Activated naive CD8-positive, alpha-beta T cell treated with anti-CD3 and anti-CD28 coated beads, Interleukin-2, amount 10 ng/mL, durations not matched to agents 7 days and 5 days (primary cell): ENCODE measurements around the gene NMT2. TPM values are rescaled to one million over a fixed set of nuclear protein-coding genes. Genes with fewer than 3 reads are reported as not detected.
A peak's percentile ranks its signal among the peaks of the same experiment; 100 is the strongest.

ENCODE experiments used
- ATAC-seq: fragments of 150-1000 bp; cut with Tn5 transposase; one replicate; pipeline ENCODE4 v1.10.0; 2021; ENCODE audit warnings: low read depth, moderate library complexity
- POLR2A ChIA-PET: fragments of 350-600 bp; sonication (Branson Sonifier 250); formaldehyde crosslinking; loops from one replicate; lab custom pipeline; 2021; ENCODE audit warnings: antibody characterized with exemption; lab: Charles Lee
- DNase-seq: peaks from one replicate; pipeline ENCODE4 v3.0.0; 2021
- H3K27ac Mint-ChIP-seq: one replicate; pipeline ENCODE4 v1.8.0; 2022; ENCODE audit warnings: mild to moderate bottlenecking, mixed read lengths
- H3K27me3 Mint-ChIP-seq: one replicate; pipeline ENCODE4 v1.8.0; 2022; ENCODE audit warnings: mild to moderate bottlenecking, moderate library complexity, mixed read lengths
- H3K36me3 Mint-ChIP-seq: one replicate; pipeline ENCODE4 v1.8.0; 2021; ENCODE audit warnings: mild to moderate bottlenecking, mixed read lengths
- H3K4me1 Mint-ChIP-seq: one replicate; pipeline ENCODE4 v1.8.0; 2021; ENCODE audit warnings: mixed read lengths
- H3K4me3 Mint-ChIP-seq: one replicate; pipeline ENCODE4 v1.8.0; 2022; ENCODE audit warnings: mild to moderate bottlenecking, moderate library complexity, mixed read lengths
- H3K9me3 Mint-ChIP-seq: one replicate; pipeline ENCODE4 v1.8.0; 2021; ENCODE audit warnings: mixed read lengths
- total RNA-seq, 2 experiments: library from RNA; stranded (reverse); gene quantifications; one replicate each; pipeline ENCODE4 v1.2.3, GENCODE V29; 2021

NMT2 gene
- total RNA-seq, 2 experiments from 2014 or later: 56.1 to 59.2 TPM

DNA sequence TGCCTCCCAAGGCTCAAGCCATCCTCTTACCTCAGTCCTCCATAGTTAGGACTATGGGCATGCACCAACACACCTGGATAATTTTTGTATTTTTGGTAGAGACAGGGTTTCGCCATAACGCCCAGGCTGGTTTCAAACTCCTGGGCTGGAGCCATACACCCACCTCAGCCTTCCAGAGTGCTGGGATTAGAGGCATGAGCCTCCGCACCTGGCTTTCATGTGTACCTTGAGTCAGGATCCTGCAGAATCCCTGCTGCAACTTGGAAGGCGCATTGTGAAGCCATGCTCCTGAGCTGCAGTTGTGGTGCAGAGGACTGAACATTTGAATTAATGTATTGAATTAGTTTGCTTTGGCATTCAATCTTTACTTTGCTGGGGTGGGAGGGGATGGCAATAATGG lies 29.4 kb upstream of the NMT2 start:
- Mint-ChIP-seq H3K4me1 (peaks cover 21% of the 10 kb centered on the region), H3K27me3 (no peaks in the 10 kb centered on the region), H3K4me3 (no peak overlapping the region), H3K9me3 (no peaks in the 10 kb centered on the region), H3K27ac (no peak overlapping the region), H3K36me3 (peaks cover 2% of the 10 kb centered on the region)
- POLR2A ChIA-PET: interaction anchor here (1.6 kb wide), 1 partner anchor 29 kb away, joined by 12 read pairs; the partner anchor contains the start of gene NMT2
- ATAC-seq (no peak), DNase-seq (no peak)

DNA sequence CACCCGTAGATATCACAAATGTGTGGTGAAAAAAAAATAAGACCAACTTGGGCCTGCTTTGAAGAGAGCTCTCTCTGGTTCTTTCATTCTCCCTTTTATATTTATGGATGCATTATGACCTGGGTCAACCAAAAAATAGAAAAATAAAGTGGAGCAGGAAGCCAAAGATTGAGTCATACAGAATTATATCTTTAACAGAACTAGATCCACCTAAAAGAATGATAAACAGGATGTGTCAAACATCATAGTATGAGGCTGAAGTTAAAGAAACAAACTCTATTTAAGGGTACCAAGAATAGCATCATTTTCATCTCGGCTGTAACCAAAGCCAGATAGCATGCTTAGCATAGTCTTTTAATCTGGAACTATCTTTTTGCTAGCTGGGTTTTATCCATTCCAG lies 28.8 kb upstream of the NMT2 start:
- ATAC-seq (no peak), DNase-seq (no peak)
- H3K4me3 Mint-ChIP-seq: peak overlapping the region; percentile 62
- H3K27ac Mint-ChIP-seq: peak overlapping the region; percentile 81
- peaks cover 16% of the 10 kb centered on the region for H3K4me1 Mint-ChIP-seq
- H3K36me3 Mint-ChIP-seq: peaks cover 2% of the 10 kb centered on the region
- H3K9me3 Mint-ChIP-seq: no peaks in the 10 kb centered on the region
- POLR2A ChIA-PET: interaction anchor here (0.6 to 1.6 kb wide), 5 partner anchors 16 to 237 kb away, joined by 3 to 12 read pairs (median 4); partner anchors contain the start of gene NMT2
- H3K27me3 Mint-ChIP-seq: no peaks in the 10 kb centered on the region

DNA sequence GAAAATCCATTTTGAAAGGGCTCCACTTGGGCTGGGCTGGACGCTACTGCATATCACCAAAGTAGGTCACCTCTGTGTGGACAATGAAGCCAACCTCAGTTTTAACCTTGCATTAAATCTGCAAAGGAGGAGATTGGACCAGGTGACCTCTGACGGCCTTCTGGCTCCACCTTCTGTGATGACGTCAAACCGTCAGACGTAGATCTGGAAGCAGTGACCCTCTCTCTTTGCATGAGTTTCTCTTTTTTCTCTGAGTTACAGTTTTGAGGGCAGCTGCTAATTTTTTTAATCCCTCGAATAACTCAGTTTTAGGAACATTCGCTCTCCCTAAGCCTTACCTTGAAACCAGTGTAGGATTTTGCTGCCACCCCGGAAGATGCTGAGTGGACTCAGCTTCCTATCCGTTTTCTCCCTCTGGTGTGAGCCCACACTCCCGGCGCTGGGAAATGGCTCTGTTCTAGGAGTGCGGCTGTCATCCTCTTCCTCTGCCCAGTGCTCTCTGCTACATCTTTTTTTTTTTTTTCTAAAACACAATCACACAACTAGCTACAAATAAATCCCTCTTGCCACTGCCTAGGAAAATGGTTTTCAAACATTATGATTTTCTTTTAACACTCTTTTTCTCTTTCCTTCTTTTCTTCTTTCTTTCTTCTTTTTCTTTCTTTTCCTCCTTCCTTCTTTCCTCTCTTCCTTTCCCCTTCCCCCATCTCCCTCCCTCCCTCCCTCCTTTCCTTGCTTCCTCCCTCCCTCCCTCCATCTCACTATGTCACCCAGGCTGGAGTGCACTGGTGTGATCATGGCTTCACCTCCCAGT lies 27.7 kb upstream of the NMT2 start:
- DNase-seq: no peak
- no peak for ATAC-seq
- Mint-ChIP-seq H3K4me3 (peak overlapping the region; percentile 35), H3K27ac (peak overlapping the region; percentile 23), H3K36me3 (peaks cover 2% of the 10 kb centered on the region), H3K4me1 (peaks cover 17% of the 10 kb centered on the region), H3K27me3 (no peaks in the 10 kb centered on the region), H3K9me3 (no peaks in the 10 kb centered on the region)
- POLR2A ChIA-PET: interaction anchor here (0.6 to 1.6 kb wide), 5 partner anchors 15 to 243 kb away, joined by 3 to 12 read pairs (median 4); partner anchors contain the start of gene NMT2

DNA sequence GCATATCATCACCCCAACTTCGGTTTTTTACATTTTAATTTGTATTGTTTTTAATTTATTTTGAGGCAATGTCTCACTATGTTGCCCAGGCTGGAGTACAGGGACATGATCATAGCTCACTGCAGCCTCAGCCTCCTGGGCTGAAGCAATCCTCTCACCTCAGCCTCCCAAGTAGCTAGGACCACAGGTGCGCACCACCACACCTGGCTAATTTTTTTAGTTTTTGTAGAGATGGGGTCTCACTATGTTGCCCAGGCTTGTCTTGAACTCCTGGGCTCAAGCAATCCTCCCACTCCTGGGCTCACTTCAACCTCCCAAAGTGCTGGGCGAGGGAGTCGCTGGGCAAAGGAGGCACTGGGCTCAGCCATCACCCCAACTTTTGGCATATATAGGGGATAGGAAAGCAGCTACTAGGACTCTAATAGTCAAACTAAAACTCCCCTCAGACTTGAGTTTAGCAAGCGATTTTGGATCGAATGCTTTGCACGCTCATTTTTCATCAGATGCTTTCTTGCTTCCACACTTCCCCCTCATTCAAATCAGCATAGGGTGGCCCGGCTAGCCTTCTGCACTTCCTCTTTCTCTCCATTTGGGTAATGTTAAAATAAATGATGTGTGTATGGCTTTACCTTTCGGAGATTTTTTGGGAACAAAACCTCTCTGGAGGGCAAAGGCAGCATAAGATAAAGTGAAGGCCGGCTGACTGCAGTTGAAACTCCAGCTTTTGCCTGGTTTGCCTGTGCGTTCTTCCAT lies 20.8 kb upstream of the NMT2 start:
- Mint-ChIP-seq H3K4me1 (peaks cover 25% of the 10 kb centered on the region), H3K27ac (peak overlapping the region; percentile 77), H3K9me3 (peaks cover 3% of the 10 kb centered on the region), H3K4me3 (no peak overlapping the region), H3K36me3 (peaks cover 12% of the 10 kb centered on the region), H3K27me3 (no peaks in the 10 kb centered on the region)
- no peak for DNase-seq
- ATAC-seq: no peak
- POLR2A ChIA-PET: interaction anchor here (1.7 to 2.4 kb wide), 2 partner anchors 19 to 20 kb away, joined by 3 to 18 read pairs; partner anchors contain the start of gene NMT2

DNA sequence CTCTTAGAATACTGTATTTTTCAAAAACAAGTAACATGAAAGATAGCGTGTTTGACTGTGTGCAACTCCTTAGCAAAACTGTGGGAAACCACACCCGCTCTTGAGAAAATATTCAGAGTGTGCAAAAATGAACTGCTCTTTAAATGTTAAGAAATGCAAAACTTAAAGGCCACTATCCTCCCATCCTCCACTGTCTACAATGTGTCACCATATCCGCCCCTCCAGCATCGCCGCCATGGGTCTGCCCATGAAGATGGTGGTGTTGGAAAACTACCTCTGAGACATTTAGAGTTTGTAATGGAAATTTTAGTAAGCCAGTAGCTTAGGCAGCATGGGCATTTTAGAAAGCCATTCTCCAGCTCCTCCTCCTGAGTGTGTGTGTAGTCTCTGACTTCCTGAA lies 20.1 kb upstream of the NMT2 start:
- Mint-ChIP-seq H3K36me3 (peaks cover 12% of the 10 kb centered on the region), H3K4me1 (peaks cover 25% of the 10 kb centered on the region), H3K4me3 (no peak overlapping the region), H3K27me3 (no peaks in the 10 kb centered on the region), H3K9me3 (peaks cover 3% of the 10 kb centered on the region), H3K27ac (peak overlapping the region; percentile 77)
- POLR2A ChIA-PET: interaction anchor here (1.7 to 2.4 kb wide), 2 partner anchors 20 kb away, joined by 3 to 18 read pairs; partner anchors contain the start of gene NMT2
- DNase-seq (no peak), ATAC-seq (peak; percentile 77)

DNA sequence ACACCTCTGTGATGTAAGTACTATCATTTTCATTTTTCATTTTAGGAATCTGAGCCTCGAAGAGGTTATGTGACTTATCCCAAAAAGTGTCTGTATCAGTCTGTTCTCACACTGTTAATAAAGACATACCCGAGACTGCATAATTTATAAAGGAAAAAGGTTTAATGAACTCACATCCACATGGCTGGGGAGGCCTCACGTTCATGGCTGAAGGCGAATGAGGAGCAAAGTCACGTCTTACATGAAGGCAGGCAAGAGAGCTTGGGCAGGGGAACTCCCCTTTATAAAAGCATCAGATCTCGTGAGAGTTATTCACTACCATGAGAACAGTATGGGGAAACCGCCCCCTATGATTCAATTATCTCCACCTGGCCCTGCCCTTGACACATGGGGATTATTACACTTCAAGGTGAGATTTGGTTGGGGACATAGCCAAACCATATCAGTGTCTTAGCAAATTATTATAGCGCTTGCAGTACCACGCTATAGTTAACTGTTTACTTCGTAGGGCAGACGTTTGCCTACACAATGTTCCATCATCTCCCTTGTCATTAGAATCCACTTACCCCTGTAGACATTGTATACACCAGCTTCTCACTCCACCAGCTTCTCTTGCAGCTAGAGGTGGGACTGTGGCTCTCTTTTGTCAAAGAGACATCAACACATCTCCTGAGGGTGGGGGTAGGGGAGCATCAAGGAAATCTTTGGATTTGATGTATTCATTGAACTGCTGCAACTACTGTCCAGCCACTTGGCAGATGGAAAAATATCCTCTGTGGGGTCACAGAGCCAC lies 15.4 kb upstream of the NMT2 start:
- no peak for ATAC-seq
- H3K36me3 Mint-ChIP-seq: peaks cover 12% of the 10 kb centered on the region

DNA sequence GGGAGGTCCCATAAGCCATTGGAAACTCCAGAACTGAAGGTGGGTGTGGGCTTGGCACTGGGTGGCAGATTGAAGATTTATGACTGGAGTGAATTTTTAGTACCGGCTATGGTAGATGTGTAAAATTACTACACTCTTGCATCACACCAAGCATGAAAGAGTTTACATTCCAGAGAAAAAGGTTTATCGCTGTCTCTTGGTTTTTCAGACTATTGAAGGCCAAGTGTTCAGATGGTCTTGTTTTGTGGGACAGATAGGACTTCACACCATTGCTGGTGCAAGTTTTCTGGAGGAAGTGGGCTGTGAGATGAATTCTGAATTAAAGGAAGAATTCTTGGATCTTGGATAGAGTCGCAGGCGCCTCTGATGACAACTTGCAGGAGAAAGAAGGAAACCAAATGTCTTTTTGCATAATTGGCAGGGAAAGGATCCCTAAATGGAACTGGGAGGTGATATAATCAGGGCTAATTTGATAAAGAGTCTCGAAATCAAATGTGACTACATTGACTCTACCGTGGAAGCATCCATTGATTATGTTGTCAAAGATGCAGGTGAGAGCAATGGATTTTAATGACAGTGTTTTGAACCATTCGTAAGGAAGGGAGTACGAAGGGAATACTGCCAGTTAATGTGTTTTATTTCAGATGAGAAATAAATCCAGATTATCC lies 14.2 kb upstream of the NMT2 start:
- ATAC-seq (no peak), DNase-seq (no peak)
- POLR2A ChIA-PET: no interaction called here
- Mint-ChIP-seq H3K27ac (no peak overlapping the region), H3K4me1 (peaks cover 15% of the 10 kb centered on the region), H3K27me3 (peaks cover 3% of the 10 kb centered on the region), H3K4me3 (no peak overlapping the region), H3K36me3 (peaks cover 12% of the 10 kb centered on the region), H3K9me3 (peaks cover 3% of the 10 kb centered on the region)

More for the DNA sequence above, 15.4 kb upstream of the NMT2 start:
- Mint-ChIP-seq H3K4me3 (no peak overlapping the region), H3K27ac (no peak overlapping the region), H3K4me1 (peaks cover 21% of the 10 kb centered on the region), H3K27me3 (peaks cover 3% of the 10 kb centered on the region), H3K9me3 (peaks cover 3% of the 10 kb centered on the region)
- POLR2A ChIA-PET: interaction anchor here (1.0 to 2.9 kb wide), 2 partner anchors 12 to 15 kb away, joined by 3 to 11 read pairs; partner anchors contain the start of gene NMT2
- DNase-seq: no peak

DNA sequence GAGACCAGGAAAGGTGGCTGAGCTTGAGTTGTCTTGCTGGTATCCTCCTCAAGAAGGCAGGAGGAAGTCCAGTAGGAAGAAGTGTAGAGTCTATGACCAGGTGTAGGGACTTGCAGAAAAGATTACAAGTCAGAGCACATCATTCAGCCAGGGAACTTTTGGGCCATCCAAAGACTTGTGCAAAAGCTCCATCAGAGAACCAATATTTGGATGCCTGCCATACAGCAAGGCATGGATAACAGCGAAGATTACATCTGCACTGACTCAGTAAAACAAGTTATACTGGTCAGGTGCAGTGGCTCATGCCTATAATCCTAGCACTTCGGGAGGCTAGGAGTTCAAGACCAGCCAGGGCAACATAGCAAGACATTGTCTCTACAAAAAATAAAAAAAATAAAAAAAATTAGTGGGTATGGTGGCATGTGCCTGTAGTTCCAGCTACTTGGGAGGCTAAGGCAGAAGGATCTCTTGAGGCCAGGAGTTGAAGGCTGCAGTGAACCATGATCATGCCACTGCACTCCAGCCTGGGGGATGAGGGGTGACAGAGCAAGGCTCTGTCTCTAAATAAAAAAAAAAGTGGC lies 13.2 kb upstream of the NMT2 start:
- POLR2A ChIA-PET: no interaction called here

DNA sequence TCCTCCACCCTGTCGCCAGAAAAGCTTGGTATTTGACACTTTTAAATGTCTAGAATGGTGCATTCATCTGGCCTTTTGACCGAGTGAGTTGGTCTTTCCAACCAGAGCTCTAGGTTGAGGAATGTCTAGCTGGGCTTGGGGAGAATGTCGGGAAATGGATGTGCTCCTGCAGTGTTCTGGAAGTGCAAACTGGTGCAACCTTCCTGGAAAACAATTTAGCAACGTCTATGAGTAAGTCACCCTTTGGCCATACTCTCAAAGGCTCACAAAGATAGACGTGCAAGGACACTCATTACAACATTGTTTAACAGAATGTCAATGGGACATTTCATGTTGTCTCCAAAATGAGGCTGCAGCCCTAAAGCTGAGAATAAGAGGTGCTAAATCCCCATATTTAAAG lies 12.2 kb upstream of the NMT2 start:
- H3K4me1 Mint-ChIP-seq: peaks cover 7% of the 10 kb centered on the region

More for the DNA sequence above, 13.2 kb upstream of the NMT2 start:
- Mint-ChIP-seq H3K27me3 (peaks cover 3% of the 10 kb centered on the region), H3K36me3 (peaks cover 9% of the 10 kb centered on the region), H3K9me3 (peaks cover 3% of the 10 kb centered on the region), H3K27ac (no peak overlapping the region), H3K4me1 (peaks cover 15% of the 10 kb centered on the region), H3K4me3 (no peak overlapping the region)
- no peak for DNase-seq
- no peak for ATAC-seq

DNA sequence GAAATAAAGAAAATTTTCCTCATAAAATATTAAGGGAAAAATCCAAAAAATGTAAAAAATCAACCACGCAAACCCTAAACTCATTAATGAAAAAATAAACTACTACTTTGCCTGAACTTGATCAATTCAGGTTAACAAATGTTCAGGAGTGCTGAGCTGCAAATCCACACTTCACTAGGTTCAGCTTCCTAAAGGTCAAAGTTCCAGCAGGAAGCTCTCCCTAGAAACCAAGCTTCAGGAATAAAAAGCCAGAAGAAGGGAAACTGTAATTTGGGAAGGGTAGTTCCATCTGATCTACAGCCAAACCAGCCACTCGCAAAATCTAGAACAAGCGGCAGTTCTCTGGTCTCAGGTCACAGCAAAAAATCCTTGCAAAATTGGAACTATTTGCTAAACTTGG lies 7.8 kb upstream of the NMT2 start:
- Mint-ChIP-seq H3K4me1 (peaks cover 11% of the 10 kb centered on the region), H3K27ac (no peak overlapping the region), H3K36me3 (peaks cover 3% of the 10 kb centered on the region), H3K9me3 (no peaks in the 10 kb centered on the region), H3K27me3 (peaks cover 3% of the 10 kb centered on the region), H3K4me3 (no peak overlapping the region)
- DNase-seq (no peak), ATAC-seq (no peak)
- POLR2A ChIA-PET: no interaction called here

More for the DNA sequence above, 12.2 kb upstream of the NMT2 start:
- POLR2A ChIA-PET: interaction anchor here (0.7 to 0.8 kb wide), 2 partner anchors 16 to 631 kb away, joined by 3 read pairs; no protein-coding TSS in a partner anchor
- H3K27ac Mint-ChIP-seq: no peak overlapping the region
- no peak overlapping the region for H3K4me3 Mint-ChIP-seq
- no peak for DNase-seq
- H3K9me3 Mint-ChIP-seq: no peaks in the 10 kb centered on the region
- H3K36me3 Mint-ChIP-seq: peaks cover 5% of the 10 kb centered on the region
- no peak for ATAC-seq
- peaks cover 3% of the 10 kb centered on the region for H3K27me3 Mint-ChIP-seq

DNA sequence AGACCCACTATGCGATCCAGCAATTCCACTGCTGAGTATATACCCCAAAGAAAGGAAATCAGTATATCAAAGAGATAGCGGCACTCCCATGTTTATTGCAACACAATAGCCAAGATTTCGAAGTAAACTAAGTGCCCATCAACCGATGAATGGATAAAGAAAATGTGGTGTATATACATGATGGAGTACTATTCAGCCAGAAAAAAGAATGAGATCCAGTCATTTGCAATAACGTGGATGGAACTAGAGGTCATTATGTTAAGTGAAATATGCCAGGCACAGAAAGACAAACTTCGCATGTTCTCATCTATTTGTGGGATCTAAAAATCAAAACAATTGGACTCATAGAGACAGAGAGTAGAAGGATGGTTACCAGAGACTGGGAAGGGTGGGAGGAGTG lies 7.1 kb upstream of the NMT2 start:
- Mint-ChIP-seq H3K4me1 (peaks cover 16% of the 10 kb centered on the region), H3K36me3 (peaks cover 6% of the 10 kb centered on the region), H3K9me3 (no peaks in the 10 kb centered on the region), H3K4me3 (no peak overlapping the region), H3K27me3 (peaks cover under 1% of the 10 kb centered on the region), H3K27ac (peak overlapping the region; percentile 49)
- POLR2A ChIA-PET: no interaction called here
- no peak for DNase-seq
- ATAC-seq: no peak

DNA sequence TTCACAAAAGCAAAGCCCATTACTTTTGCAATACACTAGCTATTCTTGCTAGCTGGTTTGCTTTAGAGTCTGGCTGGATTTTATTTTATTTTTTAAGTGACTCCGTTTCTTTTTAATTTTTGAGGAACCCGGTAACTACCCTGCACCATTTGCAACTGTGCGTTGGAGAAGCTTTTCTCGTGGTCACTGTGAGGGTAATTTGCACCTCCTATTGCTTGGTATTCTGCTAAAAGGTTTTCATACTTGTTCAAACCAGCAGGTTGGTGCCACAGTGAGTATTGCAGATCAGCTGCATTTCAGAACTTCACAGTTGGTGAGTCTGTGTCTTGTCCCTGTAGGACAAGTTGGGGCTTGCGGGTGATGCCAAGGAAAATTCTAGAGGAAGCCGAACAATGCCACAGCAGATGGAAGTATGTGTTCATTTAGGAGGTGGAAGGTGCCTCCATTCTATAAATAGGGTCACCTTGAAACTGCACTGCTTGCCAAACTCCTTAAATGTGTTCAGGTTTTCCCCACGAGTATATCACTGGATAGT lies 3.9 kb upstream of the NMT2 start:
- no peak for DNase-seq
- POLR2A ChIA-PET: no interaction called here
- Mint-ChIP-seq H3K36me3 (peaks cover 6% of the 10 kb centered on the region), H3K27ac (no peak overlapping the region), H3K27me3 (no peaks in the 10 kb centered on the region), H3K4me3 (no peak overlapping the region), H3K9me3 (no peaks in the 10 kb centered on the region), H3K4me1 (peaks cover 29% of the 10 kb centered on the region)
- no peak for ATAC-seq
